ES-I3 (cell line): ENCODE measurements around the gene ITGA7.
"Not testable (repeated sequence)": the region's sequence is repeated elsewhere in the genome, so short reads cannot be mapped to it uniquely, and the experiment has no call there.

Experiments
- H3K36me3 ChIP-seq: 2 replicates; pipeline ENCODE4 v1.6.1; 2013; ENCODE audit warnings: mild to moderate bottlenecking, low read length, control low read depth, moderate library complexity; ENCODE audit not compliant: insufficient read depth
- H3K4me1 ChIP-seq: 2 replicates; pipeline ENCODE4 v1.6.1; 2013; ENCODE audit warnings: mild to moderate bottlenecking, control low read depth, low read length; ENCODE audit not compliant: insufficient read depth
- H3K9ac ChIP-seq: 2 replicates; pipeline ENCODE4 v1.6.1; 2013; ENCODE audit warnings: low read depth, mild to moderate bottlenecking, low read length, moderate library complexity
- H3K9me3 ChIP-seq: 2 replicates; pipeline ENCODE4 v1.6.1; 2013; ENCODE audit warnings: mild to moderate bottlenecking, low read length, moderate library complexity; ENCODE audit not compliant: control insufficient read depth, insufficient read depth

The ITGA7 gene

GRCh38 chr12:55652352-55652751 is 55.4 kb downstream of the ITGA7 start:
- H3K9me3 ChIP-seq, result no peaks in the 10 kb centered on the region; the same call in 1 of the 2 replicates
- H3K4me1 ChIP-seq, result no peaks in the 10 kb centered on the region
- H3K9ac ChIP-seq, result no peak overlapping the region
- no peaks in the 10 kb centered on the region for H3K36me3 ChIP-seq

- no peaks in the 10 kb centered on the region for H3K36me3 ChIP-seq
- no peak overlapping the region for H3K9ac ChIP-seq
- no peaks in the 10 kb centered on the region for H3K4me1 ChIP-seq
- no peaks in the 10 kb centered on the region; the same call in 1 of the 2 replicates for H3K9me3 ChIP-seq
Observed at GRCh38 chr12:55651299-55651683, 56.4 kb downstream of the ITGA7 start.

- not testable (repeated sequence) for H3K36me3 ChIP-seq, H3K4me1 ChIP-seq, H3K9me3 ChIP-seq, H3K9ac ChIP-seq
Observed at GRCh38 chr12:55650620-55651298, 56.9 kb downstream of the ITGA7 start.

- Histone ChIP-seq H3K9ac (no peak overlapping the region), H3K9me3 (no peaks in the 10 kb centered on the region; the same call in 1 of the 2 replicates), H3K36me3 (no peaks in the 10 kb centered on the region), H3K4me1 (no peaks in the 10 kb centered on the region)
Observed at GRCh38 chr12:55647027-55647426, 60.7 kb downstream of the ITGA7 start.

GRCh38 chr12:55644591-55644990 is 63.1 kb downstream of the ITGA7 start:
- no peak overlapping the region for H3K9ac ChIP-seq

GRCh38 chr12:55642669-55643068 is 65.0 kb downstream of the ITGA7 start:
- Histone ChIP-seq H3K9ac (no peak overlapping the region), H3K36me3 (no peaks in the 10 kb centered on the region), H3K9me3 (no peaks in the 10 kb centered on the region), H3K4me1 (no peaks in the 10 kb centered on the region)

More at GRCh38 chr12:55644591-55644990, 63.1 kb downstream of the ITGA7 start:
- no peaks in the 10 kb centered on the region for H3K4me1 ChIP-seq
- H3K36me3 ChIP-seq, result no peaks in the 10 kb centered on the region
- H3K9me3 ChIP-seq, result no peaks in the 10 kb centered on the region; the same call in 1 of the 2 replicates

GRCh38 chr12:55642267-55642666 is 65.4 kb downstream of the ITGA7 start:
- no peak overlapping the region for H3K9ac ChIP-seq
- H3K36me3 ChIP-seq, result no peaks in the 10 kb centered on the region
- H3K9me3 ChIP-seq, result no peaks in the 10 kb centered on the region
- no peaks in the 10 kb centered on the region for H3K4me1 ChIP-seq

- no peaks in the 10 kb centered on the region for H3K9me3 ChIP-seq
- H3K9ac ChIP-seq, result no peak overlapping the region
- no peaks in the 10 kb centered on the region for H3K36me3 ChIP-seq
- H3K4me1 ChIP-seq, result no peaks in the 10 kb centered on the region
Observed at GRCh38 chr12:55641595-55641994, 66.1 kb downstream of the ITGA7 start.

- no peak overlapping the region for H3K9ac ChIP-seq
- no peaks in the 10 kb centered on the region for H3K36me3 ChIP-seq
- H3K9me3 ChIP-seq, result no peaks in the 10 kb centered on the region
- H3K4me1 ChIP-seq, result no peaks in the 10 kb centered on the region
Observed at GRCh38 chr12:55637467-55637866, 70.2 kb downstream of the ITGA7 start.

- Histone ChIP-seq H3K9ac (no peak within 1 kb of the TSS), H3K9me3 (no peaks in the 10 kb centered on the region), H3K4me1 (no peaks in the 10 kb centered on the region), H3K36me3 (no peaks in the 10 kb centered on the region)
Observed at GRCh38 chr12:55636853-55637252, 70.9 kb downstream of the ITGA7 start, which contains the start of gene OR10P1. Gene OR10P1, plus strand, starts transcription at chr12:55636892. Its CDS starts 0 bp downstream, at chr12:55636892.

- Histone ChIP-seq H3K36me3 (no peaks in the 10 kb centered on the region), H3K9ac (no peak overlapping the region), H3K4me1 (no peaks in the 10 kb centered on the region), H3K9me3 (no peaks in the 10 kb centered on the region)
Observed at GRCh38 chr12:55636116-55636655, 71.5 kb downstream of the ITGA7 start.
